ENCODE results near the gene HMX2. TPM values are rescaled to one million over a fixed set of nuclear protein-coding genes. Genes with fewer than 3 reads are reported as not detected.

HMX2 gene
- total RNA-seq, 1 experiment from 2014 or later: not detected

DNA sequence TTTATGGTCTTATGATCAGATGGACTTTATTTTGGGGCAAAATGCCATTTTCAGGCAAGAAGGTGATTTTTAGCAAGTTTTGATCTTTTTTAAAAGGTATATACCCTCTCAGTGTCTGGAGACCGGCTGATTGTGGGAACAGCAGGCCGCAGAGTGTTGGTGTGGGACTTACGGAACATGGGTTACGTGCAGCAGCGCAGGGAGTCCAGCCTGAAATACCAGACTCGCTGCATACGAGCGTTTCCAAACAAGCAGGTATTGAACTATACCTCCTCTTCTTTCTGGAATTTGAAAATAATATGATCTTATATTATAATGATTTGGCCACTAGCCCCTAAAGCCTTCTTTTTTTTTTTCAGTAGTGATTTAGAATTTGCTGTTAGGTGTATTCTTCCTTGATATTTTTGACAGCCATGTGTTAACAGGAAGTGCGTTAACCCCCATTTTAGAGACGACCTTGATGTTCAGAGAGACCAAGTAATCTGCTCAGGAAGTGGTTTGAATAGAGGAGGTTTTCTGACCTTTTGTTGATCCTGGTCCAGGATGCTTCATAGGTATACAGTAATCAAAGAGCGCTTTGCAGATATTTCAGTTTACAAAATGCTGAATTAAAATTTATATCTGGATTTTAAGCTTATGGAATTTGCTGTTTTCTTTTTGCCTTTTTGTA, 12.5 kb downstream of the HMX2 start:
- CTCF ChIA-PET: interaction anchor here (0.6 to 0.7 kb wide), 2 partner anchors 29 to 221 kb away, joined by 3 read pairs; no protein-coding TSS in a partner anchor
- peaks cover 26% of the 10 kb centered on the region for H3K4me1 Mint-ChIP-seq (ENCODE audit: insufficient read depth, unreplicated experiment)
- POLR2A ChIA-PET: interaction anchor here (0.7 to 1.6 kb wide), 2 partner anchors 11 to 23 kb away, joined by 3 read pairs; no protein-coding TSS in a partner anchor
- H3K27me3 Mint-ChIP-seq (ENCODE audit: insufficient read depth, unreplicated experiment): no peaks in the 10 kb centered on the region
- no peak overlapping the region for H3K4me3 Mint-ChIP-seq (ENCODE audit: unreplicated experiment)
- peaks cover 98% of the 10 kb centered on the region for H3K36me3 Mint-ChIP-seq (ENCODE audit: insufficient read depth, unreplicated experiment)
- BruUV-seq (replicated peaks): no TSS peak
- no peak for DNase-seq (ENCODE audit: unreplicated experiment)
- H3K9me3 Mint-ChIP-seq (ENCODE audit: unreplicated experiment): no peaks in the 10 kb centered on the region
- no peak overlapping the region for H3K27ac Mint-ChIP-seq (ENCODE audit: low read depth, unreplicated experiment)
- TF ChIP-seq, protein P1, sequence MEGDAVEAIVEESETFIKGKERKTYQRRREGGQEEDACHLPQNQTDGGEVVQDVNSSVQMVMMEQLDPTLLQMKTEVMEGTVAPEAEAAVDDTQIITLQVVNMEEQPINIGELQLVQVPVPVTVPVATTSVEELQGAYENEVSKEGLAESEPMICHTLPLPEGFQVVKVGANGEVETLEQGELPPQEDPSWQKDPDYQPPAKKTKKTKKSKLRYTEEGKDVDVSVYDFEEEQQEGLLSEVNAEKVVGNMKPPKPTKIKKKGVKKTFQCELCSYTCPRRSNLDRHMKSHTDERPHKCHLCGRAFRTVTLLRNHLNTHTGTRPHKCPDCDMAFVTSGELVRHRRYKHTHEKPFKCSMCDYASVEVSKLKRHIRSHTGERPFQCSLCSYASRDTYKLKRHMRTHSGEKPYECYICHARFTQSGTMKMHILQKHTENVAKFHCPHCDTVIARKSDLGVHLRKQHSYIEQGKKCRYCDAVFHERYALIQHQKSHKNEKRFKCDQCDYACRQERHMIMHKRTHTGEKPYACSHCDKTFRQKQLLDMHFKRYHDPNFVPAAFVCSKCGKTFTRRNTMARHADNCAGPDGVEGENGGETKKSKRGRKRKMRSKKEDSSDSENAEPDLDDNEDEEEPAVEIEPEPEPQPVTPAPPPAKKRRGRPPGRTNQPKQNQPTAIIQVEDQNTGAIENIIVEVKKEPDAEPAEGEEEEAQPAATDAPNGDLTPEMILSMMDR (IDR thresholded peaks at IDR 0.05; ENCODE audit: unreplicated experiment): no peak
- intact Hi-C loops (cut with micrococcal nuclease): no loop called here

DNA sequence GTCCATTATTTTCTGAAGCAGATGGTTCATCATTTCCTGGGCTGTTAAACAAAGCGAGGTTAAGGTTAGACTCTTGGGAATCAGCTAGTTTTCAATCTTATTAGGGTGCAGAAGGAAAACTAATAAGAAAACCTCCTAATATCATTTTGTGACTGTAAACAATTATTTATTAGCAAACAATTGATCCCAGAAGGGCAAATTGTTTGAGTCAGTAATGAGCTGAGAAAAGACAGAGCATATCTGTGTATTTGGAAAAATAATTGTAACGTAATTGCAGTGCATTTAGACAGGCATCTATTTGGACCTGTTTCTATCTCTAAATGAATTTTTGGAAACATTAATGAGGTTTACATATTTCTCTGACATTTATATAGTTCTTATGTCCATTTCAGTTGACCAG, 16.4 kb downstream of the HMX2 start:
- TF ChIP-seq, protein P1 (IDR thresholded peaks at IDR 0.05; ENCODE audit: unreplicated experiment): no peak
- Mint-ChIP-seq H3K36me3 (ENCODE audit: insufficient read depth, unreplicated experiment) (peaks cover 82% of the 10 kb centered on the region), H3K27me3 (ENCODE audit: insufficient read depth, unreplicated experiment) (no peaks in the 10 kb centered on the region), H3K27ac (ENCODE audit: low read depth, unreplicated experiment) (no peak overlapping the region), H3K4me1 (ENCODE audit: insufficient read depth, unreplicated experiment) (no peaks in the 10 kb centered on the region), H3K9me3 (ENCODE audit: unreplicated experiment) (no peaks in the 10 kb centered on the region), H3K4me3 (ENCODE audit: unreplicated experiment) (no peak overlapping the region)
- ChIA-PET POLR2A (interaction anchor here (2.6 kb wide), 1 partner anchor 10 kb away, joined by 7 read pairs; the partner anchor contains the start of gene BUB3), CTCF (no interaction called here)
- DNase-seq (ENCODE audit: unreplicated experiment): no peak
- intact Hi-C loops (cut with micrococcal nuclease): no loop called here
- BruUV-seq (replicated peaks): no TSS peak

DNA sequence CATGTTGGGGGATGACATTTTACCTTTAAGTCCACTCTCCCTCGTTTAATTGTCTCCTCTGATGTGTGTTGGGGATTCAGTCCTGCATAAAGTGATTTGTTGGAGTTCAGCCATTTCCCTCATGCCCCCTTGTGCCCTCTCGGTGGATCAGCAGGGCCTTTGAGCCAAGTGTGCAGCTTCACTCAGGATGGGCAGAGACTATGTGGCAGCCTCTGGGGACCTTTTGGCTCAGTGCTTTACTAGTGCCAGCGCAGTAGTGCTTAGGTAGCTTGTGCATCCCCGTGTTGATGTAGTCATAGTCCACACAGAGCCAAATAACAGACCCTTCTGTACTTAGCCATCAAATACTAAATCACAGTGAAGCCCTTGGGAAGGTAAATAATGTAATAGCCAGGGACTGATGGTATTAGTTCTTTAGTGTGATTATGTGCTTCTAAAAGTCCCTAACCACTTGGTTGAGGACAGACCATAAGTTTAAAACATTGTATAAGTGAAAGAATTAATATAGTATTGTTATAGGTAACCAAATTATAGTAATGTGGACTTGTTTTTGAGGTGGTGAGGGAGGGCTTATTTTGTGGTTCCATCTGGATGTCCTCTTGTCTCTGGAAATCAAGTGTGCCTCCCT, 17.6 kb downstream of the HMX2 start:
- no peak overlapping the region for H3K4me3 Mint-ChIP-seq (ENCODE audit: unreplicated experiment)
- H3K27me3 Mint-ChIP-seq (ENCODE audit: insufficient read depth, unreplicated experiment): no peaks in the 10 kb centered on the region
- BruUV-seq (replicated peaks): no TSS peak
- H3K36me3 Mint-ChIP-seq (ENCODE audit: insufficient read depth, unreplicated experiment): peaks cover 75% of the 10 kb centered on the region
- no peaks in the 10 kb centered on the region for H3K9me3 Mint-ChIP-seq (ENCODE audit: unreplicated experiment)
- H3K4me1 Mint-ChIP-seq (ENCODE audit: insufficient read depth, unreplicated experiment): no peaks in the 10 kb centered on the region
- intact Hi-C loops (cut with micrococcal nuclease): no loop called here
- no peak overlapping the region for H3K27ac Mint-ChIP-seq (ENCODE audit: low read depth, unreplicated experiment)
- no peak for DNase-seq (ENCODE audit: unreplicated experiment)
- ChIA-PET CTCF (interaction anchor here (0.8 kb wide), 1 partner anchor 9 kb away, joined by 4 read pairs; no protein-coding TSS in a partner anchor), POLR2A (interaction anchor here (0.5 to 2.6 kb wide), 2 partner anchors 12 to 119 kb away, joined by 3 to 7 read pairs; partner anchors contain the start of gene BUB3)
- TF ChIP-seq, protein P1 (IDR thresholded peaks at IDR 0.05; ENCODE audit: unreplicated experiment): no peak

DNA sequence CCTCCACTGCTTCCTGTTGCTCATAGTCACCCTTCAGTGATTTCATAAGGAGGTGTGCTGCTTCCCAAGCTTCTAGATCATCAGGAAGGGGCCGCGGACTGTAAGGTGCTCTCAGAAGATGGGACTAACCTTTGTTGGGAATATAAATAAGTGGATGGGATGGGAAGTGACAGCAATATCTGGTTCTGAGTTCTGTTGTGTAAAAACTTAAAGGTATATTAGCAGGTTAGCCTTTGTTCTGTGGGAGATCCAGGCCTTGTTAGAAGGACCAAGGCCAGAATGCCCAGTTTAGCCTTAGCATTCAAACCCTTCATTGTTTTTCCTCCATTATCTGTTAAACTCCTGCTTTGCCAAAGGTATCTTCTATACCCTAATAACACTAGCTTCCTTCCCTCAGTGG, 18.7 kb downstream of the HMX2 start:
- no TSS peak for BruUV-seq (replicated peaks)
- ChIA-PET CTCF (interaction anchor here (0.7 kb wide), 1 partner anchor 339 kb away, joined by 3 read pairs; no protein-coding TSS in a partner anchor), POLR2A (no interaction called here)
- peak overlapping the region; percentile 61 for H3K27ac Mint-ChIP-seq (ENCODE audit: low read depth, unreplicated experiment)
- H3K4me3 Mint-ChIP-seq (ENCODE audit: unreplicated experiment): no peak overlapping the region
- DNase-seq (ENCODE audit: unreplicated experiment): no peak
- intact Hi-C loops (cut with micrococcal nuclease): no loop called here
- peaks cover 68% of the 10 kb centered on the region for H3K36me3 Mint-ChIP-seq (ENCODE audit: insufficient read depth, unreplicated experiment)
- no peaks in the 10 kb centered on the region for H3K9me3 Mint-ChIP-seq (ENCODE audit: unreplicated experiment)
- H3K27me3 Mint-ChIP-seq (ENCODE audit: insufficient read depth, unreplicated experiment): no peaks in the 10 kb centered on the region
- no peaks in the 10 kb centered on the region for H3K4me1 Mint-ChIP-seq (ENCODE audit: insufficient read depth, unreplicated experiment)
- TF ChIP-seq, protein P1 (IDR thresholded peaks at IDR 0.05; ENCODE audit: unreplicated experiment): no peak
